Stimulated activated CD8-positive, alpha-beta memory T cell treated with anti-CD3 and anti-CD28 coated beads, Interleukin-2, amount 100 ng/mL, for 48 hours (primary cell): ENCODE measurements around the gene ACTA2.

Source experiments
- DNase-seq, 2 donors: peaks; one replicate each; pipeline ENCODE4 v3.0.0-alpha.2; 2020; ENCODE audit warnings: low read depth in 2 of 2

ACTA2 gene

DNA sequence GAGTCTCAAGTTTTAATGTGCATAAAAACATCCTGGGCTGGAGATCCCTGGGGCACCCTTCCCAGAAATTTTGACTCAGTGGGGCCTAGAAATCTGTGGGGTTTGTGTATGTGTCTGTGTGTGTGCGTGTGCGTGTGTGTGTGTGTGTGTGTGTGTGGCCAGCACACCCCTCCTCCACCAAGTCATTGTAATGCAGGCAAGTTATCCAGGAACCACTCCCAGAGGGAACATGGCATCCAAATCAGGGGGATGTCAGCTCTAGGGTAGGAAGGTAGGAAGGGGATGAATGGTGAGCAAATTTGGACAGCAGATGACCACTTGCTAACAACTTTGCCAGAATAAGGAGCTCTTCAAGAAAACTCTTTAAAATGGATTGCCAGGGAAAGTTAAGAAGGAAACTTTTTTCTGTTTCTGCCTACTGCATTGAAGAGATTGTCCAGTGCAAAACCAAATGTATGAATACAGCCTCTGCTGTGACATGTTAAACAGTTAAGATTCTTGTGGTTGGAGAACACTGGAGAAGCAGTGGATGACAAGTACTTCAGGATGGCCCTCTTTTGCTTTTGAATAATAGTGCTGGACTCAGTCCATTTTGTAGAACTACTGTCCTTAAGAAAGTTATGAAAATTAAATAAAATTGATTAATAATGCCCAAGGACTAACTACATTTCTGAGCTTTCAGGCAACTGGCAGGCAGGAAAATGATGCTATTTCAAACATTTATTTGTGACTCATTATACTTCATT, 60.2 kb downstream of the ACTA2 start:
- DNase-seq = no peak

DNA sequence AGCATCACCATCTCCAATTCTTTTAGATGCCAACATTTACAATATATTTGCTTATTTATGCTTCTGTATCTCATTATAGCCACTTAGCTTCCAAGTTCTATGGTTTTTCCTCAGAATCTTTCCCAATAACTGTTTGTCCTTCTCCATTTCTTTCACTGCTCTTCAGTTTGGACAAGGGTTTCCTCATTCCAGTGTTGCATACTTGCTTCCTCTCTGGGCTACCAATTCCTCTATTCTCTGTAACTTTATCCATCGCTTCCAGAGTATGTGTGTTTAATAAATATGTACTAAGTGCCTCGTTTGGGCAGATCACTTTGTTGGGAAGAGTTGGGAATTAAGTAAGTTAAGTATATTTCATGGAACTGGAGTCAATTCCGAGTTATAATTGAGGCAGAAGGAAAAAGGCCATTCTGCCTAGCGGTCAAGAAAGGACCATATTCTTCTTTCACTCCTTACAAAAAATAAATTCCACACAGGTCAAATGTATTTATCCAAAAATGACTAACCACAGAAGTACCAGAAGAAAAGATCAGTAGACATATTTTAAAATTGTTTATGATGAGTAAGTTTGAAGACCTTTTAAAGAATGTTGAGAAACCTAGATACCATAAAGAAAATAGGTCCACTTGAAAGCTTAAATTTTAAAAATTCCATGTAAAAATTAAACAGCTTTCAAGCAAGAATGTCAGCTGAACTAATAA, 61.7 kb downstream of the ACTA2 start:
- no peak for DNase-seq

DNA sequence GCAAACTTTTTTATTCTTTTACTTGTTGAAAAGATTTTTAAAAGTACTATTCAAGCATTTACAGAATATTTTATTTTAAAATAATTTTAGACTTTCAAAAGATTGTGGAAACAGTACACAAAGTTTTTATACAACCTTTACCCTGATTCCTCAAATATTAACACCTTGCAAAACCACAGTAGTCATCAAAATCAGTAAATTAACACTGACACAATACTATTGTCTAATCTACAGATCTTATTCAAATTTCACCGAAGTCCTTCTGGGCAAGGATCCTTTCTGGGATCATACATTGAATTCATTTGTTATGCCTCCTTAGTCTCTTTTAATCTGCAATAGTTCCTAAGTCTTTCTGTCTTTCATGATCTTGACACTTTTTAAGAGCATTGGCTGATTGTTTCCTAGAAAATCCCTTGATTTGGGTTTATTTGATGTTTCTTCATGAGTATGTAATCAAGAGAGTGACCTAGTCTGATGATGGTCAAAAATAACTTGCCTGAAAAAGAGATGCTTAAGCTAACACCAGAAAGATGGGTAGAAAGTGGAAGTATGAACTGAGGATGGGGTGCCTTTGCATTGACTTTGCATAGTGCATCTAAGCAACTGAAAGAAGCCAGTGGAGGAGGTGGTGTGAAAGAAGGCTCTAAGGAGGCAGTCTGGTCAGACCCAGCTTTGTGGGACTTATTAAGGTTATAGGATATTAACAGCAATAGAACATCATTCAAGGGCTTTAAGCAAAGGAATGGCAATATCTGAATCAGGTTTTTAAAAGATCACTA, 62.8 kb downstream of the ACTA2 start:
- DNase-seq = no peak

DNA sequence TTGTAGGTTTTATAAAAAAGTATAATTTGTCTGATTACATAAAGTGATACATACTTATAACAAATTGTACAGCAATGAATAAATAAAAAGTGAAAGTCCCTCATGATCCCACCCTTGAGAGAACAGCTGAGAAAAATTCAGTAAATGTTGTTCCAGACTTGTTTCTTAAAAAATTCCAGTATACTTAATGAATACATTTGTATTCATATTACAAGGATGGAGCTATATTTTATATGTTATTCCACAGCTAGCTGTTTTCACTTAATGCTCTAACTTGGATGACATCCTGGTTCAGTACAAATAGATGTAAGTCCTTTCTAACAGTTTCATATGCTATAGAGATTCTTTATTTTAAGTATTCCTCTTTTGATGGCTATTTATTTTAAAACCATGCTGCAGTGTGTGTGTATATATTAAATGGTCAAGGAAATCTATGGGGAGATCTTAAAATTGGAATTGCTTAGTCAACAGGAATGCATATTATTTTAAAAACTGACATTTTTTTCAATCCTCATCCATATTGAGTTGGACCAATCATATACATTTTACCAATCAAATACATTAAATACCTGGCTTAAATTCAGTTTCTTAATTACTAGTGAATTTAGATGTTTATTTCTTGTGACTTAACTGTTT, 63.6 kb downstream of the ACTA2 start:
- no peak for DNase-seq

DNA sequence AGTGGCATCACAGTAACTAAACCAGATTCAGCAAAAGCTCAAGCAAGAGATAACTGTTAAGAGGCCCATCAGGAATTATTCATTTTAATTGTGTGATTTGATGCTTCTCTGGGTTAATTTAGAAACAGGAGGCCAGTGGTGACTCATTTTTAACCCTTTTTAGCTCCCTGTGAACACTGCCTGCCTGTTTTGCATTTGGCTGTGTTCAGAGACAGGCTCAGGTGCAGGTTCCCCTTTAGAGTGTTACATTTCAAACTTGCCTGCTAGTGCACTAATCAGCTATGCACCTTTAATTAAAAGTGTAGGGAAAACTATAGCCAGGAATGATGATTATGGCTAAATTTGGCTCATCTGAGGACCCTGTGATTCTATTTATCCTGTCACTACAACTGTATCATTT, 66.0 kb downstream of the ACTA2 start:
- no peak for DNase-seq
